Lower leg skin (tissue), 3 donors: ENCODE measurements around the gene MYL7.

Experiments used
- POLR2A ChIP-seq, 2 donors: fragments of 450-650 bp; IDR thresholded peaks; one replicate each; pipeline ENCODE4 v1.6.1; 2016 to 2017; ENCODE audit warnings: antibody characterized with exemption in 2 of 2, mild to moderate bottlenecking in 1 of 2, moderate library complexity in 1 of 2
- TF ChIP-seq, protein P1 (sequence below), 3 donors: fragments of 450-650 bp; IDR thresholded peaks; one replicate each; pipeline ENCODE4 v1.5.1; 2016; ENCODE audit warnings: antibody characterized with exemption in 3 of 3, mild to moderate bottlenecking in 3 of 3, moderate library complexity in 2 of 3

DNA sequence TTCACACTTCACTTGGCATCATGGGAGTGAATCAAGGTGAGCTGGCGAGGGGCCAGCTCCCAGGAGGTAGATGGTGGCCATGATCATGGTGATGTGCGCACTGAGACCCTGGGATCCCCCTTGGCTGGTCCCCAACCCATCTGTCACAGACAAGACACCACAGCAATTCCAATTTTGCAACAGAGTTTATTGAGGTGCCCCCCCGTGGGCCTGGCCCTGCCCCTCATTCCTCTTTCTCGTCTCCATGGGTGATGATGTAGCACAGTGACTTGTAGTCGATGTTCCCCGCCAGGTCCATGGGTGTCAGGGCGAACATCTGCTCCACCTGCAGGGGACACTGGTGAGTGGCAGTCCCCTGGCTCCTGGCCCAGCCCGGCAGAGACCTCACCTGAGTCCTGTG is 2.4 kb downstream of the MYL7 start:
- TF ChIP-seq, protein P1, sequence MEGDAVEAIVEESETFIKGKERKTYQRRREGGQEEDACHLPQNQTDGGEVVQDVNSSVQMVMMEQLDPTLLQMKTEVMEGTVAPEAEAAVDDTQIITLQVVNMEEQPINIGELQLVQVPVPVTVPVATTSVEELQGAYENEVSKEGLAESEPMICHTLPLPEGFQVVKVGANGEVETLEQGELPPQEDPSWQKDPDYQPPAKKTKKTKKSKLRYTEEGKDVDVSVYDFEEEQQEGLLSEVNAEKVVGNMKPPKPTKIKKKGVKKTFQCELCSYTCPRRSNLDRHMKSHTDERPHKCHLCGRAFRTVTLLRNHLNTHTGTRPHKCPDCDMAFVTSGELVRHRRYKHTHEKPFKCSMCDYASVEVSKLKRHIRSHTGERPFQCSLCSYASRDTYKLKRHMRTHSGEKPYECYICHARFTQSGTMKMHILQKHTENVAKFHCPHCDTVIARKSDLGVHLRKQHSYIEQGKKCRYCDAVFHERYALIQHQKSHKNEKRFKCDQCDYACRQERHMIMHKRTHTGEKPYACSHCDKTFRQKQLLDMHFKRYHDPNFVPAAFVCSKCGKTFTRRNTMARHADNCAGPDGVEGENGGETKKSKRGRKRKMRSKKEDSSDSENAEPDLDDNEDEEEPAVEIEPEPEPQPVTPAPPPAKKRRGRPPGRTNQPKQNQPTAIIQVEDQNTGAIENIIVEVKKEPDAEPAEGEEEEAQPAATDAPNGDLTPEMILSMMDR (IDR thresholded peaks at IDR 0.05), result no peak
- TF ChIP-seq POLR2A (IDR thresholded peaks at IDR 0.05), result no peak
